Kidney (tissue), 14 donors: Measurements from ENCODE around the gene RNF150. TPM values are rescaled to one million over a fixed set of nuclear protein-coding genes. Genes with fewer than 3 reads are reported as not detected.

ENCODE experiments used
- DNase-seq, 5 donors: peaks; one replicate each; pipeline ENCODE4 v3.0.0-alpha.2; 2013 to 2020
- FAIRE-seq: peaks from 2 replicates; lab custom pipeline; 2012; peaks lifted over from hg19 to GRCh38; lab: Jason Lieb, UNC
- H3K27ac ChIP-seq, 2 donors: one replicate each; pipeline ENCODE4 v1.7.0; 2013; ENCODE audit warnings: low read depth in 2 of 2, low read length in 2 of 2, inconsistent platforms in 1 of 2
- H3K27me3 ChIP-seq: one replicate; pipeline ENCODE4 v1.7.1; 2013; ENCODE audit warnings: low read length, inconsistent platforms; ENCODE audit not compliant: control insufficient read depth, insufficient read depth
- H3K36me3 ChIP-seq, 3 donors: one replicate each; pipeline versions ENCODE4 v1.7.0 to v1.7.1; 2013; ENCODE audit warnings: low read length in 3 of 3, control low read depth in 1 of 3, inconsistent platforms in 1 of 3; ENCODE audit not compliant: insufficient read depth in 3 of 3, control insufficient read depth in 2 of 3
- H3K4me1 ChIP-seq, 3 donors: one replicate each; pipeline versions ENCODE4 v1.7.0 to v1.7.1; 2013; ENCODE audit warnings: low read length in 3 of 3, inconsistent platforms in 1 of 3, low read depth in 1 of 3; ENCODE audit not compliant: control insufficient read depth in 2 of 3, insufficient read depth in 2 of 3
- H3K4me3 ChIP-seq, 3 donors: one replicate each; pipeline versions ENCODE4 v1.7.0 to v1.8.1; 2013; ENCODE audit warnings: low read length in 3 of 3, control low read depth in 1 of 3, inconsistent platforms in 1 of 3
- H3K9ac ChIP-seq, 3 donors: one replicate each; pipeline versions ENCODE4 v1.7.0 to v1.7.1; 2013; ENCODE audit warnings: low read length in 3 of 3, control low read depth in 1 of 3, inconsistent platforms in 1 of 3
- H3K9me3 ChIP-seq, 3 donors: one replicate each; pipeline versions ENCODE4 v1.7.0 to v1.7.1; 2013; ENCODE audit warnings: low read length in 3 of 3, control low read depth in 1 of 3, inconsistent platforms in 1 of 3; ENCODE audit not compliant: control insufficient read depth in 2 of 3, insufficient read depth in 1 of 3
- CTCF ChIP-seq: IDR thresholded peaks from 3 replicates; pipeline ENCODE4 v1.5.1; 2012; ENCODE audit warnings: mild to moderate bottlenecking, moderate library complexity, borderline replicate concordance; ENCODE audit not compliant: insufficient read depth; ENCODE audit errors: extremely low read depth
- intact Hi-C: fragments of 100-400 bp; cut with DNase I; formaldehyde crosslinking; loops from one replicate; pipeline ENCODE4 v1.11.1; 2022
- polyA plus RNA-seq: library from polyadenylated mRNA; stranded (reverse); fragments of 350-450 nt; fragmentation: Illumina TruSeq; extraction: RNeasy Lipid Tissue Mini Kit (QIAGEN cat#74804); gene quantifications from one replicate; pipeline ENCODE4 v1.2.3, GENCODE V29; 2014; ENCODE audit warnings: low read depth, low replicate concordance; ENCODE audit not compliant: insufficient read depth
- total RNA-seq: library from RNA; stranded (reverse); fragmentation: NEBNext Ultra II Directional; extraction: Animal tissue kit (Norgen Biotek cat#: 25700); gene quantifications from one replicate; pipeline ENCODE4 v1.2.1, GENCODE V29; 2021
- donor health status: control.
- donor health status: control.
- donor health status: control.
- donor health status: control.
- donor health status: control.
- donor health status: DM: yes; HTN: yes; CAD: no.
- donor health status: Normal renal cell carcinoma (clear cell type).

Gene RNF150
- total and polyA plus RNA-seq, 2 donors from 2014 or later, result 5.0 to 34.2 TPM

- Histone ChIP-seq H3K27ac (no peak overlapping the region), H3K4me3 (no peak overlapping the region), H3K9ac (no peak overlapping the region), H3K36me3 (no peaks in the 10 kb centered on the region), H3K27me3 (no peaks in the 10 kb centered on the region), H3K9me3 (no peaks in the 10 kb centered on the region), H3K4me1 (no peaks in the 10 kb centered on the region)
- TF ChIP-seq CTCF, result no peak
- no peak for DNase-seq
- intact Hi-C loops, result no loop called here
- no peak for FAIRE-seq
Measured at GRCh38 chr4:140819610-140820009, 313.7 kb downstream of the RNF150 start.

- H3K27ac ChIP-seq, result no peak overlapping the region
- H3K27me3 ChIP-seq, result no peaks in the 10 kb centered on the region
- no peak overlapping the region for H3K4me3 ChIP-seq
- H3K9me3 ChIP-seq, result no peaks in the 10 kb centered on the region
- no peaks in the 10 kb centered on the region for H3K36me3 ChIP-seq
- no peak for FAIRE-seq
- TF ChIP-seq CTCF, result no peak
- no peak for DNase-seq
- H3K4me1 ChIP-seq, result no peaks in the 10 kb centered on the region
- intact Hi-C loops, result no loop called here
- H3K9ac ChIP-seq, result no peak overlapping the region
Measured at GRCh38 chr4:140818433-140818832, 314.8 kb downstream of the RNF150 start.

- H3K27me3 ChIP-seq, result no peaks in the 10 kb centered on the region
Measured at GRCh38 chr4:140816806-140817510, 316.3 kb downstream of the RNF150 start.

More at GRCh38 chr4:140816806-140817510, 316.3 kb downstream of the RNF150 start:
- Histone ChIP-seq H3K4me3 (no peak overlapping the region), H3K9me3 (no peaks in the 10 kb centered on the region), H3K4me1 (no peaks in the 10 kb centered on the region), H3K27ac (no peak overlapping the region), H3K9ac (no peak overlapping the region), H3K36me3 (no peaks in the 10 kb centered on the region)
- FAIRE-seq (no peak), DNase-seq (no peak)
- TF ChIP-seq CTCF, result no peak
- intact Hi-C loops, result no loop called here
